ENCODE measurements around the gene SNRPD2.

DNA sequence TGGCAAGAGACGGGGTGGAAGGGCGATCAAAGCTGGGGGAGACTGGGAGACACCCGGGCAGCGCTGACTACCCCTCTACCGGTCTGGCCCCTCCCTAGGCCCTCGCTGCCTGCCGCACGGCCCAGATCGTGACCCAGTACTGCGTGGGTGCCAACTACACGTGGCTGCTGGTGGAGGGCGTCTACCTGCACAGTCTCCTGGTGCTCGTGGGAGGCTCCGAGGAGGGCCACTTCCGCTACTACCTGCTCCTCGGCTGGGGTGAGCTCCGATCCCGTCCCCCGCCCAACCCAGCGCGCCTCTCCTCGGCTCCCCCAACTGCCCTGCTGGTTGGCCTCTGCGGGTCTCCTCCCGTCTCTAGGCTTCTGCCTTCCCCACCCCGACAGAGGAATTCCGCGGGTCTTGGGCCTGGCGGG, 14.9 kb downstream of the SNRPD2 start:
- TF ChIP-seq SUZ12 (IDR thresholded peaks at IDR 0.05; ENCODE audit: extremely low read depth, insufficient read depth, insufficient read length) (no peak), ZNF274 (IDR thresholded peaks at IDR 0.05; ENCODE audit: low read depth, low read length) (no peak)

Measured in NT2/D1 (cell line).